ENCODE results near the gene ATF3.
"Not testable (repeated sequence)": the region's sequence is repeated elsewhere in the genome, so short reads cannot be mapped to it uniquely, and the experiment has no call there.

ATF3 gene

GRCh38 chr1:212655668-212656440 is 47.3 kb downstream of the ATF3 start:
- TF ChIP-seq CTCF (IDR thresholded peaks at IDR 0.05; ENCODE audit: low read depth, low read length, missing control alignments): no peak
- no peak for DNase-seq (ENCODE audit: extremely low read depth, low read depth)

GRCh38 chr1:212656730-212657129 is 48.2 kb downstream of the ATF3 start:
- no peak overlapping the region for H3K4me3 ChIP-seq (replicated peaks; ENCODE audit: low read depth, low read length)
- DNase-seq (ENCODE audit: extremely low read depth, low read depth): no peak
- no peak for TF ChIP-seq CTCF (IDR thresholded peaks at IDR 0.05; ENCODE audit: low read depth, low read length, missing control alignments)

More at GRCh38 chr1:212655668-212656440, 47.3 kb downstream of the ATF3 start:
- no peak overlapping the region for H3K4me3 ChIP-seq (replicated peaks; ENCODE audit: low read depth, low read length)

- DNase-seq (ENCODE audit: extremely low read depth, low read depth): not testable (repeated sequence)
These were observed 49.7 kb downstream of the ATF3 start for GRCh38 chr1:212658250-212658649.

GRCh38 chr1:212664409-212665199 is 56.0 kb downstream of the ATF3 start:
- H3K4me3 ChIP-seq (replicated peaks; ENCODE audit: low read depth, low read length): no peak overlapping the region
- DNase-seq (ENCODE audit: extremely low read depth, low read depth): no peak
- TF ChIP-seq CTCF (IDR thresholded peaks at IDR 0.05; ENCODE audit: low read depth, low read length, missing control alignments): no peak

More at GRCh38 chr1:212658250-212658649, 49.7 kb downstream of the ATF3 start:
- H3K4me3 ChIP-seq (replicated peaks; ENCODE audit: low read depth, low read length): not testable (repeated sequence)

- H3K4me3 ChIP-seq (replicated peaks; ENCODE audit: low read depth, low read length): peak overlapping the region; percentile 44
- no peak for DNase-seq (ENCODE audit: extremely low read depth, low read depth)
- peak; percentile 93 for TF ChIP-seq CTCF (IDR thresholded peaks at IDR 0.05; ENCODE audit: low read depth, low read length, missing control alignments)
These were observed 56.9 kb downstream of the ATF3 start for GRCh38 chr1:212665241-212666115.

- TF ChIP-seq CTCF (IDR thresholded peaks at IDR 0.05; ENCODE audit: low read depth, low read length, missing control alignments): no peak
These were observed 57.7 kb downstream of the ATF3 start for GRCh38 chr1:212666116-212666775.

More at GRCh38 chr1:212666116-212666775, 57.7 kb downstream of the ATF3 start:
- no peak overlapping the region for H3K4me3 ChIP-seq (replicated peaks; ENCODE audit: low read depth, low read length)
- DNase-seq (ENCODE audit: extremely low read depth, low read depth): no peak

All from HFF-Myc (cell line).